ENCODE data around the gene CNN1.

CNN1 gene

GRCh38 chr19:11577451-11578257 is 39.0 kb downstream of the CNN1 start, which contains the start of gene ACP5:
TSS of gene ACP5 (minus strand) at chr19:11577645. CDS start at chr19:11577317, 328 bp downstream.
- H3K4me3 ChIP-seq (ENCODE audit: low read length) = no peak within 1 kb of the TSS
- H3K36me3 ChIP-seq (ENCODE audit: control insufficient read depth, insufficient read depth, low read length) = no peaks in the 10 kb centered on the region
- H3K9me3 ChIP-seq (ENCODE audit: control insufficient read depth, low read length) = no peaks in the 10 kb centered on the region
- peak within 1 kb of the TSS; percentile 54 for H3K9ac ChIP-seq (ENCODE audit: low read length)
- peaks cover 3% of the 10 kb centered on the region for H3K27me3 ChIP-seq (ENCODE audit: control insufficient read depth, insufficient read depth, low read length)
- peaks cover 17% of the 10 kb centered on the region for H3K4me1 ChIP-seq (ENCODE audit: control insufficient read depth, insufficient read depth, low read length)

- Histone ChIP-seq H3K4me1 (ENCODE audit: control insufficient read depth, insufficient read depth, low read length) (peaks cover 17% of the 10 kb centered on the region), H3K4me3 (ENCODE audit: low read length) (peak overlapping the region; percentile 36), H3K9ac (ENCODE audit: low read length) (peak overlapping the region; percentile 54), H3K27me3 (ENCODE audit: control insufficient read depth, insufficient read depth, low read length) (peaks cover 3% of the 10 kb centered on the region), H3K9me3 (ENCODE audit: control insufficient read depth, low read length) (no peaks in the 10 kb centered on the region), H3K36me3 (ENCODE audit: control insufficient read depth, insufficient read depth, low read length) (no peaks in the 10 kb centered on the region)
Measured at GRCh38 chr19:11578258-11579142, 39.8 kb downstream of the CNN1 start.

GRCh38 chr19:11580116-11580515 is 41.5 kb downstream of the CNN1 start:
- no peaks in the 10 kb centered on the region for H3K36me3 ChIP-seq (ENCODE audit: control insufficient read depth, insufficient read depth, low read length)
- peaks cover 17% of the 10 kb centered on the region for H3K4me1 ChIP-seq (ENCODE audit: control insufficient read depth, insufficient read depth, low read length)
- no peak overlapping the region for H3K4me3 ChIP-seq (ENCODE audit: low read length)
- H3K9ac ChIP-seq (ENCODE audit: low read length) = no peak overlapping the region
- H3K27me3 ChIP-seq (ENCODE audit: control insufficient read depth, insufficient read depth, low read length) = peaks cover 3% of the 10 kb centered on the region
- no peaks in the 10 kb centered on the region for H3K9me3 ChIP-seq (ENCODE audit: control insufficient read depth, low read length)

GRCh38 chr19:11581740-11582139 is 43.1 kb downstream of the CNN1 start:
- peaks cover 17% of the 10 kb centered on the region for H3K4me1 ChIP-seq (ENCODE audit: control insufficient read depth, insufficient read depth, low read length)
- no peaks in the 10 kb centered on the region for H3K9me3 ChIP-seq (ENCODE audit: control insufficient read depth, low read length)
- peaks cover 3% of the 10 kb centered on the region for H3K27me3 ChIP-seq (ENCODE audit: control insufficient read depth, insufficient read depth, low read length)
- H3K36me3 ChIP-seq (ENCODE audit: control insufficient read depth, insufficient read depth, low read length) = no peaks in the 10 kb centered on the region
- H3K9ac ChIP-seq (ENCODE audit: low read length) = peak overlapping the region; percentile 61
- no peak overlapping the region for H3K4me3 ChIP-seq (ENCODE audit: low read length)

GRCh38 chr19:11586331-11586730 is 47.7 kb downstream of the CNN1 start:
- Histone ChIP-seq H3K9me3 (ENCODE audit: control insufficient read depth, low read length) (no peaks in the 10 kb centered on the region), H3K36me3 (ENCODE audit: control insufficient read depth, insufficient read depth, low read length) (no peaks in the 10 kb centered on the region), H3K4me3 (ENCODE audit: low read length) (no peak overlapping the region), H3K27me3 (ENCODE audit: control insufficient read depth, insufficient read depth, low read length) (no peaks in the 10 kb centered on the region), H3K4me1 (ENCODE audit: control insufficient read depth, insufficient read depth, low read length) (peaks cover 12% of the 10 kb centered on the region), H3K9ac (ENCODE audit: low read length) (no peak overlapping the region)

- Histone ChIP-seq H3K9me3 (ENCODE audit: control insufficient read depth, low read length) (no peaks in the 10 kb centered on the region), H3K4me1 (ENCODE audit: control insufficient read depth, insufficient read depth, low read length) (peaks cover 6% of the 10 kb centered on the region), H3K27me3 (ENCODE audit: control insufficient read depth, insufficient read depth, low read length) (no peaks in the 10 kb centered on the region), H3K4me3 (ENCODE audit: low read length) (no peak overlapping the region), H3K9ac (ENCODE audit: low read length) (peak overlapping the region; percentile 26), H3K36me3 (ENCODE audit: control insufficient read depth, insufficient read depth, low read length) (no peaks in the 10 kb centered on the region)
Measured at GRCh38 chr19:11587302-11587974, 48.8 kb downstream of the CNN1 start.

GRCh38 chr19:11587975-11588631 is 49.5 kb downstream of the CNN1 start:
- Histone ChIP-seq H3K4me1 (ENCODE audit: control insufficient read depth, insufficient read depth, low read length) (peaks cover 6% of the 10 kb centered on the region), H3K4me3 (ENCODE audit: low read length) (no peak overlapping the region), H3K9me3 (ENCODE audit: control insufficient read depth, low read length) (no peaks in the 10 kb centered on the region), H3K9ac (ENCODE audit: low read length) (peak overlapping the region; percentile 26), H3K36me3 (ENCODE audit: control insufficient read depth, insufficient read depth, low read length) (no peaks in the 10 kb centered on the region), H3K27me3 (ENCODE audit: control insufficient read depth, insufficient read depth, low read length) (no peaks in the 10 kb centered on the region)

- no peaks in the 10 kb centered on the region for H3K36me3 ChIP-seq (ENCODE audit: control insufficient read depth, insufficient read depth, low read length)
- H3K27me3 ChIP-seq (ENCODE audit: control insufficient read depth, insufficient read depth, low read length) = no peaks in the 10 kb centered on the region
- H3K9me3 ChIP-seq (ENCODE audit: control insufficient read depth, low read length) = no peaks in the 10 kb centered on the region
- no peak overlapping the region for H3K9ac ChIP-seq (ENCODE audit: low read length)
- H3K4me3 ChIP-seq (ENCODE audit: low read length) = no peak overlapping the region
- H3K4me1 ChIP-seq (ENCODE audit: control insufficient read depth, insufficient read depth, low read length) = peaks cover 3% of the 10 kb centered on the region
Measured at GRCh38 chr19:11594084-11594483, 55.4 kb downstream of the CNN1 start.

GRCh38 chr19:11596156-11596555 is 57.5 kb downstream of the CNN1 start:
- Histone ChIP-seq H3K9ac (ENCODE audit: low read length) (no peak overlapping the region), H3K27me3 (ENCODE audit: control insufficient read depth, insufficient read depth, low read length) (no peaks in the 10 kb centered on the region), H3K4me3 (ENCODE audit: low read length) (no peak overlapping the region)

GRCh38 chr19:11597202-11598102 is 58.8 kb downstream of the CNN1 start, which contains the start of gene ZNF627:
TSS of gene ZNF627 (plus strand) at chr19:11597483. CDS start at chr19:11597628, 145 bp downstream.
- Histone ChIP-seq H3K36me3 (ENCODE audit: control insufficient read depth, insufficient read depth, low read length) (no peaks in the 10 kb centered on the region), H3K27me3 (ENCODE audit: control insufficient read depth, insufficient read depth, low read length) (no peaks in the 10 kb centered on the region), H3K9me3 (ENCODE audit: control insufficient read depth, low read length) (no peaks in the 10 kb centered on the region), H3K4me3 (ENCODE audit: low read length) (peak within 1 kb of the TSS; percentile 54), H3K9ac (ENCODE audit: low read length) (peak within 1 kb of the TSS; percentile 94), H3K4me1 (ENCODE audit: control insufficient read depth, insufficient read depth, low read length) (peaks cover 3% of the 10 kb centered on the region)

More at GRCh38 chr19:11596156-11596555, 57.5 kb downstream of the CNN1 start:
- Histone ChIP-seq H3K36me3 (ENCODE audit: control insufficient read depth, insufficient read depth, low read length) (no peaks in the 10 kb centered on the region), H3K9me3 (ENCODE audit: control insufficient read depth, low read length) (no peaks in the 10 kb centered on the region), H3K4me1 (ENCODE audit: control insufficient read depth, insufficient read depth, low read length) (peaks cover 3% of the 10 kb centered on the region)

All from mucosa of stomach (tissue), 1 donor.